ENCODE measurements around the gene XRCC5. TPM values are rescaled to one million over a fixed set of nuclear protein-coding genes. Genes with fewer than 3 reads are reported as not detected.

XRCC5 gene
- total and polyA plus RNA-seq, 10 of the 15 experiments (the other 5 are each of a cell fraction or from before 2014, with no cell fraction given) = 259 to 815 (median 530) TPM

GRCh38 chr2:216222650-216223352 is 113.7 kb downstream of the XRCC5 start (continued):
- no peak for TF ChIP-seq HSF1 (IDR thresholded peaks at IDR 0.05; ENCODE audit: low read depth, low read length)
- peak; percentile 36; the same call in 1 of the 3 replicates for TF ChIP-seq POU2F2 (IDR thresholded peaks at IDR 0.05; ENCODE audit: borderline replicate concordance, low read depth, low read length)
- peak; percentile 72 for TF ChIP-seq CREM (IDR thresholded peaks at IDR 0.05; ENCODE audit: low read depth)
- TF ChIP-seq ATF7 (IDR thresholded peaks at IDR 0.05; ENCODE audit: low read depth) = peak; percentile 49
- TF ChIP-seq RUNX3 (IDR thresholded peaks at IDR 0.05; ENCODE audit: low read length) = peak; percentile 99
- 0 out of 2 replicates have a peak, but pooled peaks have one; percentile 7 for TF ChIP-seq TCF3 (IDR thresholded peaks at IDR 0.05; ENCODE audit: borderline replicate concordance, insufficient read depth, low read depth, low read length)
- TF ChIP-seq RELB (IDR thresholded peaks at IDR 0.05; ENCODE audit: low read depth) = peak; percentile 79
- peak; percentile 56 to 60 (median 57); a peak in 5 of 6 replicates for TF ChIP-seq CTCF (IDR thresholded peaks at IDR 0.05 in 2 of 3, conservative IDR thresholded peaks at IDR 0.05 in 1 of 3; ENCODE audit: control insufficient read depth in 2 of 3, extremely low read depth in 1 of 3, insufficient read depth in 1 of 3, low read depth in 3 of 3, low read length in 3 of 3)
- TF ChIP-seq ELK1 (IDR thresholded peaks at IDR 0.05; ENCODE audit: low read depth, low read length) = no peak
- TF ChIP-seq GABPA (IDR thresholded peaks at IDR 0.05; ENCODE audit: low read depth) = 0 out of 2 replicates have a peak, but pooled peaks have one; percentile 33
- TF ChIP-seq TCF7 (IDR thresholded peaks at IDR 0.05; ENCODE audit: borderline replicate concordance) = peak; percentile 31; the same call in 1 of the 2 replicates
- no peak for TF ChIP-seq SIX5 (IDR thresholded peaks at IDR 0.05; ENCODE audit: low read depth, low read length, severe bottlenecking)
- no peak for TF ChIP-seq USF1 (IDR thresholded peaks at IDR 0.05; ENCODE audit: borderline replicate concordance, extremely low read length, insufficient read depth, low read depth, low read length)
- TF ChIP-seq ZNF622 (IDR thresholded peaks at IDR 0.05) = no peak
- TF ChIP-seq RELA (IDR thresholded peaks at IDR 0.05; ENCODE audit: borderline replicate concordance, partially characterized antibody) = peak; percentile 96
- TF ChIP-seq SMARCA5 (IDR thresholded peaks at IDR 0.05) = 0 out of 2 replicates have a peak, but pooled peaks have one; percentile 34
- peak in 1 of 2 experiments; percentile 66; a peak in 1 of 4 replicates for TF ChIP-seq EP300 (IDR thresholded peaks at IDR 0.05; ENCODE audit: borderline replicate concordance in 1 of 2, control insufficient read depth in 1 of 2, low read depth in 2 of 2, low read length in 2 of 2)
- no peak for TF ChIP-seq SREBF1 (IDR thresholded peaks at IDR 0.05; ENCODE audit: low read length)
- 0 out of 2 replicates have a peak, but pooled peaks have one; percentile 19 for TF ChIP-seq YY1 (IDR thresholded peaks at IDR 0.05; ENCODE audit: low read depth, low read length)
- no peak for TF ChIP-seq ESRRA (IDR thresholded peaks at IDR 0.05; ENCODE audit: low read length)
- TF ChIP-seq IKZF2 (IDR thresholded peaks at IDR 0.05) = peak; percentile 85 to 88; a peak in 3 of 4 replicates

Data from GM12878 (cell line).